Activated CD8-positive, alpha-beta memory T cell treated with anti-CD3 and anti-CD28 coated beads for 48 hours (primary cell): ENCODE data around the gene IRX6.

ENCODE experiments used
- DNase-seq, 3 experiments: peaks; one replicate each; pipeline ENCODE4 v3.0.0-alpha.2; 2020; ENCODE audit warnings: low read depth in 2 of 3, low spot score in 2 of 3

The IRX6 gene

DNA sequence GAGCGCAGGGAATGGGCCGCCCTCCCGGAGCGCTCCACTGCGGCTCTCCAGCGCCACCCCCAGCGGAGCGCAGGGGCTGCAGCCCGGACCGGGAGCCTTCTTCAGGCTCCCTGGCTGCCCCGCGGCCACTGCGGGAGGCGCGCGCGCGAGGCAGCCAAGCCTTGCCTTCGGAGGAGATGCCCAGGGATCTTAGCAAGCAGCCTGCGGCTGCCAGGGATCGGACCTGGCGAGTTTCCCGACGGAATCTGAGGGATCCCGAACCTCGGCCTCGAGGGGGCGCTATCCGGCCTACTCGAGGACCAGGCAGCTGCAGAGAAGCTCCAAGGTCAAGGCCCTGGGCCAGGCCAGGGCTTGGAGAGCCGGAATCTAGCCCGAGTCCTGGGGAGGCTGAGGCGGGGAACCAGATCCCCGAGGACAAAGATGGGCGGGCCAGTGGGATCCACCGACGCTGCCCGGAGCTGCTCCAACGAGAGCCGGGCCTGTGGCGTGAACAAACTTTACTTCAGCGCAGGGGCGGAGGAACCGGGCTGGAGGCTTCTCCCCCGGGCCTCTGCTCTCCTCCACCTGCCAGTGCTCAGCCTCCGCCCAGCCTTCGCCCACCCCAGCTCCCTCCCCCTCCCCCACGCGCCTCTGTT, at the start of gene IRX6:
Gene IRX6 (plus strand): TSS at position 567 of the 635 bp plus-strand sequence. CDS start 889 bp downstream, outside the sequence.
- no peak for DNase-seq

GRCh38 chr16:55274391-55274790, 49.6 kb upstream of the IRX6 start:
- DNase-seq, result no peak

DNA sequence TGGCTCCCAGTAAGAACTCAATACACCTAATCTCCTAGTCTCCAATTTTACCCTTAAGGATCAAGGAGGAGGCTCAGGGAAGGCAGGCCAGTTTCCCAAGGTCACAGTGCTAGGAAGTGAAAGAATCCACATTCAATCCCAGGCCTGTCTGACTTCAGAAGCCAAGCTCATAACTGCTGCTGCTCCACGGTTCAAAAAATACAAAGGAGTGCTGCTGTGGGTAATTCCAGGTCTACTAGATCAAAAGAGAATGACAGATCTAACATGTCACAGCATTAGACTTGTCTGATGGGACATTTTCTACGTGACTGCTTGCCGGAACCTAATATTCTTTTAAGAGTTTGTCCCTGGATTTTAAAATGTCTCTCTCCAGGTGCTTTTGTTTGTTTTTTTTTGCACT, 48.8 kb upstream of the IRX6 start:
- DNase-seq, result no peak

- no peak for DNase-seq
These were observed 48.1 kb upstream of the IRX6 start for GRCh38 chr16:55275869-55276268.

DNA sequence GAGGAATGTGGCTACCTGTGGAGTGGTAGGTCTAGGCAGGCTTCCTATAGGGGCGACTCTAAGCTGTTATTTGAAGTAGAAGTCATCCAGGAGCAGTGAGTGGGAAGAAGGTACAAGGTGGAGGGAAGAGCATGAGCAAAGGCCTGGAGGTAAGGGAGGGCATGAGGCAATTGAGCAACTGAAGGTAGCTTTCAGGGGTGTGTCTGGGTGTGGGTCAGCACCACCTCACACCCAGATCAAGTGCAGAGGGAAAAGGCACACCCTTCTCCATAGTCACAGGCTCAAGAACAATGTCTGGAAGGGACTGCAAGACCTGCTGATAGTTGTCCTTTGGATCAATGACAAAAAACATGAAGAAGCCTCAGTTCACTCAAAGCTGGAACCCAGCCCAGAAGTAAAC, 46.5 kb upstream of the IRX6 start:
- no peak for DNase-seq

- no peak for DNase-seq
These were observed 44.4 kb upstream of the IRX6 start for GRCh38 chr16:55279598-55279997.

GRCh38 chr16:55280587-55280986, 43.4 kb upstream of the IRX6 start:
- no peak for DNase-seq

DNA sequence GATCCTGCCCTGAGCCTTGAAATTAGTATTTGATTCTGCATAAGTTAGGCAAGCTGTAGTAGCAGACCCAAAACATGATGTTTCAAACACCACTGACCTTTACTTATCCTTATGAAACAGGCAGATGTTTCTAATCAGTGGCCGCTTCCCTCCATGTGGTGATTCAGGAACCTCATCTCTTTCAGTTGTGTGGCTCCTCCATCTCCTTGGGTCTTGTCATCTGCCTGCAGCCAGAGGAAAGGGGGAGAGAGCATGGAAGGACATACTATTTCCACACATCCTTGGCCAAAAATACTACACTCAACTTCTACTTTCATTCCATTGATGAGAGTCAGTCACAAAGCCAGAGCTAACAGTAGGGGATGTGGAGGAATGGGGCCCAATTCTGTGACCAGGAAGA, 41.6 kb upstream of the IRX6 start:
- DNase-seq, result no peak

DNA sequence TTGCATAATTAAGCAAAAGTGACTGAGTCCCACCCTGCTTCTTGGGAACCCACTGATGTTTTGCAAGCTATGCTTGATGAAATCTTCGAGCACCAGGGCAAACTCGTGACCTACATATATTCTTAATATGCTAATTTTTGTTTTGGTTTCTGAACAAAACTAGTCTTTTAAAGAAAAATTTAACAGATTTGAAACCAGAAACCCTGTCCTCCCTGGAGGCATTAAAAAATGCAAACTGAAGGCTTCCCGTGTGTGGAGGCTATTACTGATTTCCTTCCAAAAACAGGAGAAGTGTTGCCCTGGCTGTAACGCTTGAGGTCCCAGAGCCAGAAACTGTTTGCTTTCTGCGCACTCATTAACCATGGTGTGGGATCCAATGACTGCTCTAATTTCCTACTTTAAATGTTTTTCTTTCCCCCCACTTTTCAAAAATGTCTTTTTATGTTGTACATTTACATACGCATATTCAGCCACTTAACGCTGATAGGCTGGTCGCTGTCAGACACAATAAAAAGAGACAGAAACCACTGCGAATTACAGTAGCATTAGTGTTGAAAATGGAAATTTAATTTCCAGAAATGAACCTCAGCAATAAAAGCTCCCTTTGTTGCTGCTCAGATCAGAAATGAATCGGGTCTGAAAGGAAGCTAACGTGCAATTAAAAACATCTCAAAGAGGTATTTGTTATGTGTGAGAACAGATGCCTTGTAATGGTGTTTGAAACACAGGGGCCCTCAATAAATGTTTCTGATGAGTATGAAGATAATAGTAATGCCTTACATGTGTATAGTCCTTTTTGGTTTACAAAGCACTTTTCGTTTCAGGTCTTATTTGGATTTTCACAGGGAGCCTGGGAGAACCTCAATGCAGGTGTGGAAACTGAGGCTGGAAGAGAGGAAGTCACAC, 39.9 kb upstream of the IRX6 start:
- DNase-seq, result no peak

DNA sequence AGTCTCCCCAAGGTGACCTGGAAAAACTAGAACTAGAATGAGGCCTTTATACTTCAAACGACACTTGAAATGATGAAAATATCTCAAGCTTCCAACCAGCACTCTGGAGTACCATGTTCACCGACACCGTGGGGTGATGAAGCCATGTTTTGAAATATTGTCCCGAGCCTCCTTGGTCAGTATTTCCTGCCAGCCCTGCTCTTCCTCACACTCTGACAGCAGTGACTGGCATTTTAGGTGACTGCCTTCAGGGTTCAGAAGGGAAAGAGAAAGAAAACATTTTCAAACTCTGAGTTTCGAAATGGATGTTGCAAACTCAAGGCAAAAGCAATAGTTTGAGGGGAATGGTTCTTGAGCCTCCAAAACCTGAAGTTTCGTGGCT, 39.3 kb upstream of the IRX6 start:
- DNase-seq, result no peak

- DNase-seq, result no peak
These were observed 38.4 kb upstream of the IRX6 start for GRCh38 chr16:55285586-55285985.

GRCh38 chr16:55289353-55289752, 34.6 kb upstream of the IRX6 start:
- no peak for DNase-seq

DNA sequence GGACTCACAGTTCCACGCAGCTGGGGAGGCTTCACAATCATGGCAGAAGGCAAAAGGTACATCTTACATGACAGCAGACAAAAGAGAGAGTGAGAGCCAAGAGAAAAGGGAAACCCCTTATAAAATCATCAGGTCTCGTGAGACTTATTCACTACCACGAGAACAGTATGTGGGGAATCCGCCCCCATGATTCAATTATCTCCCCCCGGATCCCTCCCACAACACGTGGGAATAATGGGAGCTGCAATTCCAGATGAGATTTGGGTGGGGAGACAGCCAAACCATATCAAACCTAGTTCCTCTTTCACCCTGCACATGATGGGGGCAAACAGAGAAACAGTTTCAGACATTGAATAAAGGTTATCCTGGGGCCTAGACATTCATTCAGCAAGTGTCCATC, 32.2 kb upstream of the IRX6 start:
- no peak for DNase-seq

DNA sequence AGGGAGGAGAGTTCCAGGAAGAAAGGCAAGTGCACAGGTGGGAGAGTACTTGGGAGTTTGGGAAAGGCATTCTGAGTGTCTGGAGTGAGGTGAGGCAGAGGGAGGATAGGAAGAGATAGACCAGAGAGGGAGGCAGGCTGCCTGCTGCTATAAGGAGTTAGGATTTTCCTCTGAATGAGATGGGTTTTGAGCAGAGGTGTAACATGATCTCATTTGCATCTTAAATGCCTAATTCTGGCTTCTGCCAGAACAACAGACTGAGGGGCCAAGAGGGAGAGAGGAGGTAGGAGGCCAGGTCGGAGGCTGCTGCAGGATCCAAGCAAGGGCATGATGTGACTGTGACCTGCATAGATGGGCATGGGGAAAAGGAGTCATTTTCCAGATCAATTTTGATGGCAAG, 31.5 kb upstream of the IRX6 start:
- DNase-seq, result no peak

DNA sequence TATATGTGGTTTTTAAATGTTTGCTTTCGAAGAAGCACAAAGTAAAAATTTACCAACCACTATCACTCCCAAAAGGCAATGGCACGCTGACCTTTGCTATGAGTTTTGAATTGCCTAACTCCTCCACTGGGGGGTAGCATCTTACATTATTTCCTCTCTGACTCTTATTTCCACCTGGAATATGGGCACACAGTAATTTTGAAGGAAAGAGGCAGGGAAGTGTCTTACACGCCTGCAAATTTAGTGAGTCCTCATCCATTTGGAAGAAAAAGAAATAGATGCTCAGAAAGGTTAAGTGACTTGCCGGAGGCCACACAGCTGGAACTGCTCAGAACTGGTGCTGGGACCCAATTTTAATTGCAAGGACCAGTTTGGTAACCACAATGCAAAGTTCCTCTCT, 29.9 kb upstream of the IRX6 start:
- no peak for DNase-seq

DNA sequence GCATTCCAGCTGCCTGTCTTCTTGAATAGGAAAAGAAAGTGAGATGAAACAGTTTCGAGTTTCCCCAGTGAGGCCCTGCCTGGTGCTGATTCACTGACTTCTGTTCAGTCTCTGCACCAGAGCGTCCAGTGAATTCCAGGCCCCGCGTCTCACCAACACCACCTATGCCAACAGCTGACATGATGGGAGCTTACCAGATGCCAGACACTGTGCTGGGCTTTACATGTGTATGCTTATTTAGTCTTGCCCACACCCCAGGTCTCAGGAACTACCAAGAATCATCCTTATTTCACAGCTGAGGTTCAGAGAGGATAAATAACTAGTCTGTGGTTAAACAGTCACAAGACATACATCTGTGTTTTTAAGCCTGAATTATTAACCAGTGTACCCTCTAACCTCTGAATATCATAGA, 29.1 kb upstream of the IRX6 start:
- DNase-seq, result no peak

- no peak for DNase-seq
These were observed 26.7 kb upstream of the IRX6 start for GRCh38 chr16:55297062-55297909.

DNA sequence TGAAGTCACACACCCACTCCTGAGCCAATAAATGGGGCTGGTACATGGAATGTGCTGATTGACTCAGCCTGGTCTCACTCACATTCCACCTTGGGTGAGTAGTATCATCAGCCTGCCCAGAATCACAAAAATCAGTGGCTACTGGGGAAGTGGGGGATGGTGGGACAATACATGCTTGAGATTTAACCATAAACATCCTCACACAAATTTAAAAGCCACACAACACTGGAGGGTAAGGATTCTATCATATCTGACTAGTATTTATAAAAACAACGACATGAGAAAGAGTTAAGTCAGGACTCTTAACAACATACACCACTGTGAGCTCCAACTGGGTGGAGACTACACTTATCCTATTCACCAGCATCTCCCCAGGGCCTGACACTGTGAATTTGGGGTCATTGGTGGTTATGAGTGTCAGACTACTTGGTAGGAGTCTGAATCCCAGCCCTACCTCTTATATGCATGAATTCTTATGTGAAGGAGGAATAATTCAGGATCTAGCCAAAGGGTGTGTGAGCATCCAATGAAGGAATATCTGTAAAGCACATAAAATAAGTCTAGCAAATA, 26.0 kb upstream of the IRX6 start:
- DNase-seq, result no peak

GRCh38 chr16:55301385-55302008, 22.5 kb upstream of the IRX6 start:
- DNase-seq, result no peak

DNA sequence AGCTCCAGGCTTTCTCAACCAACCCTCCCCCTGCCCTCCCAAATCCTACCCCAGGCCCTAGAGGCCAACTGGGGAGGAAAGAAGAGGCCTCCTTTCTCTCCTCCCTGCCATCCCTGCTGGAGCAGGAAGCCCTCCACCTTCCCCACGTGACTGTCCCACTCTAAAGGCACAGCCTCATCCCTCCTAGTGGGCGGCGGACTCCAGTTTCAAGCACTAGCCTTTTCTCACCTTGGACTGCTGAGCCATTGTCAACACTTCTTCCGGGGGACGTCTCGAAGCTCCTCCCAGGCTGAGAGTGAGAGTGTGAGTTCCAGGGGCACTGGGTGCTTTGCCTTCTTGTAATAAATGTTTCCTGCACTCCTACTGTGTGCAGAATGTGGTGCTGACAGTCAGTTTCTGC, 21.4 kb upstream of the IRX6 start:
- DNase-seq, result no peak

GRCh38 chr16:55308973-55309372, 15.0 kb upstream of the IRX6 start:
- DNase-seq, result no peak
